ENCODE results near the gene NDUFAF7. TPM values are rescaled to one million over a fixed set of nuclear protein-coding genes. Genes with fewer than 3 reads are reported as not detected.
A peak's percentile ranks its signal among the peaks of the same experiment; 100 is the strongest.

NDUFAF7 gene
- total RNA-seq, 1 experiment from 2014 or later = 13.2 TPM

GRCh38 chr2:37226863-37227262 is 4.6 kb upstream of the NDUFAF7 start:
- H3K27me3 ChIP-seq (ENCODE audit: low read length) = no peaks in the 10 kb centered on the region
- H3K9me3 ChIP-seq (ENCODE audit: low read length) = no peaks in the 10 kb centered on the region
- peaks cover 80% of the 10 kb centered on the region for H3K79me2 ChIP-seq (ENCODE audit: low read length)
- H3K36me3 ChIP-seq (ENCODE audit: low read depth, low read length) = peaks cover 49% of the 10 kb centered on the region
- peaks cover 13% of the 10 kb centered on the region for H3K4me1 ChIP-seq (ENCODE audit: insufficient read depth, low read length)
- no TSS peak for BruUV-seq (replicated peaks)
- TF ChIP-seq CTCF (conservative IDR thresholded peaks at IDR 0.05; ENCODE audit: low read depth, low read length) (no peak), EZH2phosphoT487 (IDR thresholded peaks at IDR 0.05; ENCODE audit: borderline replicate concordance, low read length) (no peak), EZH2 (IDR thresholded peaks at IDR 0.05; ENCODE audit: low read length, unreplicated experiment) (no peak)
- H3K27ac ChIP-seq (ENCODE audit: low read length) = no peak overlapping the region
- ChIA-PET POLR2A (ENCODE audit: unreplicated experiment) (no interaction called here), CTCF (no interaction called here)
- no peak overlapping the region for H3K4me3 ChIP-seq (ENCODE audit: low read length)
- intact Hi-C loops (cut with micrococcal nuclease) = no loop called here
- ATAC-seq (no peak), DNase-seq (no peak)
- H3F3A ChIP-seq (ENCODE audit: low read length, unreplicated experiment) = no peaks in the 10 kb centered on the region
- no peaks in the 10 kb centered on the region for H3K9me2 ChIP-seq (replicated peaks; ENCODE audit: low read length)
- no peak overlapping the region for H3K4me2 ChIP-seq (ENCODE audit: low read length)
- no peak overlapping the region for H3K9ac ChIP-seq (ENCODE audit: low read length)
- H4K20me1 ChIP-seq (ENCODE audit: low read length) = peaks cover 35% of the 10 kb centered on the region
- H2AFZ ChIP-seq (ENCODE audit: low read length) = no peak overlapping the region

GRCh38 chr2:37228788-37229187 is 2.7 kb upstream of the NDUFAF7 start:
- H3K27ac ChIP-seq (ENCODE audit: low read length) = no peak overlapping the region
- H3K36me3 ChIP-seq (ENCODE audit: low read depth, low read length) = peaks cover 33% of the 10 kb centered on the region
- peaks cover 28% of the 10 kb centered on the region for H4K20me1 ChIP-seq (ENCODE audit: low read length)
- H3F3A ChIP-seq (ENCODE audit: low read length, unreplicated experiment) = no peaks in the 10 kb centered on the region
- no peak overlapping the region for H2AFZ ChIP-seq (ENCODE audit: low read length)
- peaks cover 92% of the 10 kb centered on the region for H3K79me2 ChIP-seq (ENCODE audit: low read length)
- TF ChIP-seq EZH2 (IDR thresholded peaks at IDR 0.05; ENCODE audit: low read length, unreplicated experiment) = no peak
- no peak for TF ChIP-seq EZH2phosphoT487 (IDR thresholded peaks at IDR 0.05; ENCODE audit: borderline replicate concordance, low read length)
- no peak for TF ChIP-seq CTCF (conservative IDR thresholded peaks at IDR 0.05; ENCODE audit: low read depth, low read length)
- DNase-seq (no peak), ATAC-seq (no peak)
- no peaks in the 10 kb centered on the region for H3K9me2 ChIP-seq (replicated peaks; ENCODE audit: low read length)
- no peak overlapping the region; the same call in 1 of the 2 replicates for H3K4me2 ChIP-seq (ENCODE audit: low read length)
- no peaks in the 10 kb centered on the region for H3K9me3 ChIP-seq (ENCODE audit: low read length)
- no peaks in the 10 kb centered on the region for H3K27me3 ChIP-seq (ENCODE audit: low read length)
- intact Hi-C loops (cut with micrococcal nuclease) = no loop called here
- ChIA-PET POLR2A (ENCODE audit: unreplicated experiment) (no interaction called here), CTCF (no interaction called here)
- no peak overlapping the region for H3K4me3 ChIP-seq (ENCODE audit: low read length)
- H3K9ac ChIP-seq (ENCODE audit: low read length) = no peak overlapping the region
- BruUV-seq (replicated peaks) = no TSS peak
- H3K4me1 ChIP-seq (ENCODE audit: insufficient read depth, low read length) = peaks cover 23% of the 10 kb centered on the region

GRCh38 chr2:37230581-37230980 is 877 bp upstream of the NDUFAF7 start:
- Histone ChIP-seq H3K4me3 (ENCODE audit: low read length) (peak overlapping the region; percentile 91), H3K4me1 (ENCODE audit: insufficient read depth, low read length) (peaks cover 23% of the 10 kb centered on the region), H2AFZ (ENCODE audit: low read length) (peak overlapping the region; percentile 89; the same call in 1 of the 2 replicates), H3K9me2 (replicated peaks; ENCODE audit: low read length) (no peaks in the 10 kb centered on the region), H3K9me3 (ENCODE audit: low read length) (no peaks in the 10 kb centered on the region), H3K79me2 (ENCODE audit: low read length) (peaks cover 95% of the 10 kb centered on the region), H3K36me3 (ENCODE audit: low read depth, low read length) (peaks cover 28% of the 10 kb centered on the region), H3K27ac (ENCODE audit: low read length) (peak overlapping the region; percentile 66), H3K27me3 (ENCODE audit: low read length) (no peaks in the 10 kb centered on the region), H3F3A (ENCODE audit: low read length, unreplicated experiment) (no peaks in the 10 kb centered on the region), H3K9ac (ENCODE audit: low read length) (peak overlapping the region; percentile 92), H3K4me2 (ENCODE audit: low read length) (peak overlapping the region; percentile 91), H4K20me1 (ENCODE audit: low read length) (peaks cover 20% of the 10 kb centered on the region)
- ATAC-seq (peak; percentile 3; the same call in 1 of the 2 replicates), DNase-seq (peak; percentile 26)
- no TSS peak for BruUV-seq (replicated peaks)
- ChIA-PET POLR2A (ENCODE audit: unreplicated experiment) (no interaction called here), CTCF (no interaction called here)
- TF ChIP-seq CTCF (conservative IDR thresholded peaks at IDR 0.05; ENCODE audit: low read depth, low read length) = no peak
- no peak for TF ChIP-seq EZH2 (IDR thresholded peaks at IDR 0.05; ENCODE audit: low read length, unreplicated experiment)
- TF ChIP-seq EZH2phosphoT487 (IDR thresholded peaks at IDR 0.05; ENCODE audit: borderline replicate concordance, low read length) = no peak
- intact Hi-C loops (cut with micrococcal nuclease) = loop anchor here (2.0 kb wide), 1 partner anchor 74 kb away; the partner anchor contains the start of gene EIF2AK2
